SK-N-SH (cell line): ENCODE results near the gene IRAK3. TPM values are rescaled to one million over a fixed set of nuclear protein-coding genes. Genes with fewer than 3 reads are reported as not detected.

Experiments used
- CTCF ChIA-PET: fragments of 300-600, 350-600 bp; formaldehyde crosslinking; extraction: SDS; loops from one replicate; lab custom pipeline; 2021; lab: Yijun Ruan, JAX
- POLR2A ChIA-PET: fragments of 350-600 bp; sonication (Branson Sonifier 250); formaldehyde crosslinking; extraction: SDS; loops from one replicate; lab custom pipeline; 2020; ENCODE audit warnings: antibody characterized with exemption, inconsistent platforms; lab: Yijun Ruan, JAX
- DNase-seq: peaks from one replicate; pipeline ENCODE4 v3.0.0; 2012
- H2AFZ ChIP-seq: fragments of 200-600 bp; sonication (generic); 2 replicates; pipeline ENCODE4 v1.8.1; 2016; ENCODE audit warnings: antibody characterized with exemption, mild to moderate bottlenecking, low read depth
- H3F3A ChIP-seq: fragments of 200-600 bp; sonication (generic); replicated peaks from 2 replicates; pipeline ENCODE3; 2016; ENCODE audit warnings: antibody characterized with exemption, mild to moderate bottlenecking; ENCODE audit not compliant: insufficient read depth
- H3K27ac ChIP-seq, 2 experiments: fragments of 200-500 bp in 1 of 2; fragments of 200-600 bp in 1 of 2; sonication (Bioruptor generic) in 1 of 2; sonication (generic), shearing (Covaris generic) in 1 of 2; 2 replicates each; pipeline versions ENCODE4 v1.5.1 to v1.6.1; 2014 to 2016; ENCODE audit warnings: low read depth in 2 of 2, inconsistent platforms in 1 of 2, low read length in 1 of 2, mild to moderate bottlenecking in 1 of 2, mixed read lengths in 1 of 2
- H3K27me3 ChIP-seq: fragments of 200-600 bp; sonication (generic), shearing (Covaris generic); 2 replicates; pipeline ENCODE4 v1.6.1; 2016; ENCODE audit warnings: mixed run types; ENCODE audit not compliant: insufficient read depth
- H3K36me3 ChIP-seq, 2 experiments: fragments of 200-500 bp in 1 of 2; fragments of 200-600 bp in 1 of 2; sonication (Bioruptor generic) in 1 of 2; sonication (generic) in 1 of 2; replicated peaks in 1 of 2; 2 replicates each; pipeline versions ENCODE3 to v1.5.1; 2014 to 2016; ENCODE audit warnings: low read length in 1 of 2, mild to moderate bottlenecking in 1 of 2; ENCODE audit not compliant: insufficient read depth in 2 of 2, control insufficient read depth in 1 of 2
- H3K4me1 ChIP-seq, 2 experiments: fragments of 200-500 bp in 1 of 2; fragments of 200-600 bp in 1 of 2; sonication (Bioruptor generic) in 1 of 2; sonication (generic), shearing (Covaris generic) in 1 of 2; 2 replicates each; pipeline versions ENCODE4 v1.5.1 to v1.6.1; 2014 to 2016; ENCODE audit warnings: low read depth in 1 of 2, low read length in 1 of 2, mixed run types in 1 of 2; ENCODE audit not compliant: insufficient read depth in 2 of 2, control insufficient read depth in 1 of 2
- H3K4me2 ChIP-seq: fragments of 200-600 bp; sonication (generic), shearing (Covaris generic); 2 replicates; pipeline ENCODE4 v1.6.1; 2017; ENCODE audit warnings: mixed run types
- H3K4me3 ChIP-seq, 2 experiments: fragments of 200-500 bp in 1 of 2; fragments of 200-600 bp in 1 of 2; sonication (Bioruptor generic) in 1 of 2; sonication (generic), shearing (Covaris generic) in 1 of 2; 2 replicates each; pipeline versions ENCODE4 v1.5.1 to v1.8.1; 2014 to 2016; ENCODE audit warnings: low read depth in 2 of 2, inconsistent platforms in 1 of 2, low read length in 1 of 2, mild to moderate bottlenecking in 1 of 2, mixed read lengths in 1 of 2, moderate library complexity in 1 of 2
- H3K79me2 ChIP-seq: fragments of 200-600 bp; sonication (generic); 2 replicates; pipeline ENCODE4 v1.8.1; 2017; ENCODE audit warnings: mild to moderate bottlenecking; ENCODE audit not compliant: insufficient read depth
- H3K9ac ChIP-seq: fragments of 200-600 bp; sonication (generic); 2 replicates; pipeline ENCODE4 v1.6.1; 2017; ENCODE audit warnings: mixed run types
- H3K9me2 ChIP-seq: fragments of 200-600 bp; sonication (generic); 2 replicates; pipeline ENCODE4 v1.6.1; 2017; ENCODE audit warnings: mixed run types
- H3K9me3 ChIP-seq: fragments of 200-600 bp; sonication (generic); 2 replicates; pipeline ENCODE4 v1.6.1; 2017; ENCODE audit warnings: mixed run types, mild to moderate bottlenecking, moderate library complexity
- H4K20me1 ChIP-seq: fragments of 200-600 bp; sonication (generic); 2 replicates; pipeline ENCODE4 v1.6.1; 2017; ENCODE audit warnings: mild to moderate bottlenecking, mixed run types; ENCODE audit not compliant: insufficient read depth
- CHD2 ChIP-seq: fragments of 150-350 bp; IDR thresholded peaks from 2 replicates; pipeline ENCODE4 v1.6.1; 2018; ENCODE audit warnings: low read length; ENCODE audit not compliant: partially characterized antibody
- CTCF ChIP-seq: fragments of 200-600 bp; sonication (generic); IDR thresholded peaks from 2 replicates; pipeline ENCODE4 v1.6.1; 2017; ENCODE audit warnings: antibody characterized with exemption, mild to moderate bottlenecking, moderate library complexity
- EP300 ChIP-seq, 2 experiments: IDR thresholded peaks; 2 replicates each; pipeline versions ENCODE4 v1.4.0 to v1.6.1; 2012; ENCODE audit warnings: borderline replicate concordance in 1 of 2, low read depth in 1 of 2, low read length in 1 of 2
- EZH2phosphoT487 ChIP-seq: fragments of 200-600 bp; sonication (generic); IDR thresholded peaks from 2 replicates; pipeline ENCODE4 v1.6.1; 2017; ENCODE audit warnings: low read depth, mixed run types, mild to moderate bottlenecking, antibody characterized with exemption, moderate library complexity, borderline replicate concordance
- FOXJ3 ChIP-seq: sonication (generic); formaldehyde crosslinking; IDR thresholded peaks from 2 replicates; pipeline ENCODE4 v1.5.1; 2020; ENCODE audit warnings: mild to moderate bottlenecking, missing genetic modification reagents
- GATA2 ChIP-seq: sonication (generic); formaldehyde crosslinking; IDR thresholded peaks from 2 replicates; pipeline ENCODE4 v1.5.0; 2020; ENCODE audit warnings: mild to moderate bottlenecking, missing genetic modification reagents
- JUND ChIP-seq: IDR thresholded peaks from 2 replicates; pipeline ENCODE4 v1.4.0; 2012
- MAX ChIP-seq: IDR thresholded peaks from 2 replicates; pipeline ENCODE4 v1.4.0; 2012; ENCODE audit warnings: low read depth
- MXI1 ChIP-seq: IDR thresholded peaks from 2 replicates; pipeline ENCODE4 v1.6.1; 2012; ENCODE audit warnings: mild to moderate bottlenecking, low read depth, low read length, improper control_type of control experiment
- POLR2AphosphoS5 ChIP-seq: IDR thresholded peaks from 2 replicates; pipeline ENCODE4 v1.6.1; 2012; ENCODE audit warnings: low read depth, low read length
- RAD21 ChIP-seq: IDR thresholded peaks from 2 replicates; pipeline ENCODE4 v1.6.1; 2012; ENCODE audit warnings: mild to moderate bottlenecking, low read length
- RCOR1 ChIP-seq: fragments of 150-350 bp; IDR thresholded peaks from 2 replicates; pipeline ENCODE4 v1.6.1; 2017; ENCODE audit warnings: antibody characterized with exemption, low read length
- RFX5 ChIP-seq: IDR thresholded peaks from 2 replicates; pipeline ENCODE4 v1.6.1; 2012; ENCODE audit warnings: mild to moderate bottlenecking, improper control_type of control experiment, low read length
- RXRA ChIP-seq: IDR thresholded peaks from 2 replicates; pipeline ENCODE4 v1.4.0; 2012; ENCODE audit warnings: low read depth, mild to moderate bottlenecking, borderline replicate concordance
- SMC3 ChIP-seq: IDR thresholded peaks from 2 replicates; pipeline ENCODE4 v1.6.1; 2012; ENCODE audit warnings: low read depth, low read length, improper control_type of control experiment
- ZBTB33 ChIP-seq: IDR thresholded peaks from 2 replicates; pipeline ENCODE4 v1.4.0; 2012; ENCODE audit warnings: low read depth, borderline replicate concordance
- WGBS: methylation state at CpG from one replicate; pipeline ENCODE4 v1.1.6; 2017; ENCODE audit warnings: low lambda C conversion rate; 5-methylcytosine and 5-hydroxymethylcytosine counted together
- polyA plus RNA-seq, 3 experiments: library from polyadenylated mRNA; depleted of rRNA; stranded (reverse); fragments of >200 nt; gene quantifications; 2 replicates each; pipeline ENCODE4 v1.2.3, GENCODE V29; 2012

The IRAK3 gene
- polyA plus RNA-seq, 1 of the 3 experiments (the other 2 are of a cell fraction): not detected

- Histone ChIP-seq H3K36me3 (peaks cover 0 to 25% of the 10 kb centered on the region in 2 experiments), H4K20me1 (no peaks in the 10 kb centered on the region), H3K27me3 (no peaks in the 10 kb centered on the region), H3K27ac (peak overlapping the region; percentile 98 to 99), H3K4me3 (peak overlapping the region; percentile 66 to 69), H3K4me1 (peaks cover 4 to 6% of the 10 kb centered on the region in 2 experiments; a peak in 3 of 4 replicates), H3K79me2 (peaks cover 54% of the 10 kb centered on the region), H3K9me2 (no peaks in the 10 kb centered on the region), H2AFZ (no peak overlapping the region), H3K9ac (peak overlapping the region; percentile 96; the same call in 1 of the 2 replicates), H3K9me3 (no peaks in the 10 kb centered on the region), H3K4me2 (peak overlapping the region; percentile 77), H3F3A (peaks cover 20% of the 10 kb centered on the region)
- ChIA-PET CTCF (interaction anchor here (1.0 to 2.3 kb wide), 7 partner anchors 20 to 101 kb away, joined by 5 to 19 read pairs (median 5); partner anchors contain the start of gene IRAK3), POLR2A (interaction anchor here (1.2 to 2.0 kb wide), 2 partner anchors 38 to 134 kb away, joined by 9 to 21 read pairs; partner anchors contain the start of genes HELB and LLPH)
- WGBS: 91% methylated on average over 8 of the region's 8 CpGs
- TF ChIP-seq RAD21 (no peak), CTCF (no peak), JUND (no peak), POLR2AphosphoS5 (no peak), EP300 (IDR thresholded peaks at IDR 0.05; ENCODE audit: borderline replicate concordance in 1 of 2, low read depth in 1 of 2, low read length in 1 of 2) (no peak), SMC3 (no peak), MAX (no peak)
- no peak for DNase-seq
Measured at GRCh38 chr12:66168410-66168809, 20.6 kb upstream of the IRAK3 start.

GRCh38 chr12:66169221-66170170 is 19.5 kb upstream of the IRAK3 start, which contains the start of gene TMBIM4:
TMBIM4 (minus strand) TSS chr12:66169996; CDS start chr12:66169951, 45 bp downstream.
- peaks cover 20% of the 10 kb centered on the region for H3F3A ChIP-seq
- H3K4me2 ChIP-seq: peak within 1 kb of the TSS; percentile 77
- peak within 1 kb of the TSS; percentile 96 for H2AFZ ChIP-seq
- peak; percentile 94 for DNase-seq
- peak within 1 kb of the TSS; percentile 98 to 99 for H3K27ac ChIP-seq
- H3K4me1 ChIP-seq: peaks cover 4 to 6% of the 10 kb centered on the region in 2 experiments; a peak in 3 of 4 replicates
- H3K4me3 ChIP-seq: peak within 1 kb of the TSS; percentile 66 to 69
- no peaks in the 10 kb centered on the region for H3K9me2 ChIP-seq
- H3K27me3 ChIP-seq: no peaks in the 10 kb centered on the region
- no peaks in the 10 kb centered on the region for H4K20me1 ChIP-seq
- POLR2A ChIA-PET: interaction anchor here (0.6 to 2.0 kb wide), 7 partner anchors 11 to 230 kb away, joined by 3 to 21 read pairs (median 7); partner anchors contain the start of genes HELB and LLPH
- CTCF ChIA-PET: interaction anchor here (0.6 to 2.3 kb wide), 17 partner anchors 10 to 434 kb away, joined by 3 to 19 read pairs (median 5); partner anchors contain the start of gene IRAK3
- H3K79me2 ChIP-seq: peaks cover 43% of the 10 kb centered on the region
- WGBS: 3% methylated on average over 41 of the region's 67 CpGs
- H3K36me3 ChIP-seq: peaks cover 0 to 25% of the 10 kb centered on the region in 2 experiments
- H3K9me3 ChIP-seq: no peaks in the 10 kb centered on the region
- peak within 1 kb of the TSS; percentile 96 for H3K9ac ChIP-seq
- TF ChIP-seq MXI1 (peak; percentile 53), RXRA (no peak), CHD2 (peak; percentile 40), EP300 (IDR thresholded peaks at IDR 0.05; ENCODE audit: borderline replicate concordance in 1 of 2, low read depth in 1 of 2, low read length in 1 of 2) (no peak), GATA2 (CRISPR knock-in tag) (no peak), CTCF (peak; percentile 64), RFX5 (0 out of 2 replicates have a peak, but pooled peaks have one; percentile 29), MAX (no peak; the same call in 1 of the 2 replicates), EZH2phosphoT487 (no peak), FOXJ3 (CRISPR knock-in tag) (0 out of 2 replicates have a peak, but pooled peaks have one; percentile 36), RCOR1 (no peak; the same call in 1 of the 2 replicates), ZBTB33 (0 out of 2 replicates have a peak, but pooled peaks have one; percentile 31)
